Measurements from ENCODE around the gene STX8. TPM values are rescaled to one million over a fixed set of nuclear protein-coding genes. Genes with fewer than 3 reads are reported as not detected.

Gene STX8
- total RNA-seq, 1 donor, result 19.7 TPM

Small RNAs within 50 kb of the gene (small RNA-seq; reads per million reads assigned to genes)
- not detected for gene AC005695.3

Other genes with a start within 250 kb of the STX8 start
- gene CFAP52, start 822 bp upstream of the STX8 start, total RNA-seq, result under 0.01 TPM
- 3.8 TPM for gene USP43, start 69.7 kb upstream of the STX8 start, total RNA-seq
- gene DHRS7C, start 215.8 kb upstream of the STX8 start, total RNA-seq, result not detected
- not detected for gene GSG1L2, start 246.3 kb upstream of the STX8 start, total RNA-seq